Stimulated activated CD8-positive, alpha-beta memory T cell treated with anti-CD3 and anti-CD28 coated beads, Interleukin-15, amount 100 ng/mL, for 24 hours (primary cell): ENCODE results near the gene ARHGAP26.

Experiments used
- DNase-seq: peaks from one replicate; pipeline ENCODE4 v3.0.0-alpha.2; 2020; ENCODE audit warnings: low read depth

The ARHGAP26 gene

GRCh38 chr5:143046314-143046713 lies 276.1 kb downstream of the ARHGAP26 start:
- no peak for DNase-seq

GRCh38 chr5:143047091-143047490 lies 276.9 kb downstream of the ARHGAP26 start:
- DNase-seq = no peak

- no peak for DNase-seq
Observed at GRCh38 chr5:143050183-143050582, 280.0 kb downstream of the ARHGAP26 start.

- DNase-seq = no peak
Observed at GRCh38 chr5:143051244-143052058, 281.3 kb downstream of the ARHGAP26 start.

GRCh38 chr5:143052967-143053682 lies 282.9 kb downstream of the ARHGAP26 start:
- no peak for DNase-seq

GRCh38 chr5:143053780-143054179 lies 283.6 kb downstream of the ARHGAP26 start:
- DNase-seq = no peak

GRCh38 chr5:143054480-143054941 lies 284.3 kb downstream of the ARHGAP26 start:
- no peak for DNase-seq

GRCh38 chr5:143055596-143056338 lies 285.6 kb downstream of the ARHGAP26 start:
- DNase-seq = no peak

- no peak for DNase-seq
Observed at GRCh38 chr5:143056339-143056704, 286.1 kb downstream of the ARHGAP26 start.

GRCh38 chr5:143056792-143057579 lies 286.8 kb downstream of the ARHGAP26 start:
- DNase-seq = no peak

GRCh38 chr5:143057580-143057999 lies 287.4 kb downstream of the ARHGAP26 start:
- DNase-seq = no peak

GRCh38 chr5:143059355-143059754 lies 289.2 kb downstream of the ARHGAP26 start:
- no peak for DNase-seq

GRCh38 chr5:143059976-143060765 lies 290.0 kb downstream of the ARHGAP26 start:
- DNase-seq = no peak

- no peak for DNase-seq
Observed at GRCh38 chr5:143061161-143061945, 291.2 kb downstream of the ARHGAP26 start.

GRCh38 chr5:143062379-143062778 lies 292.2 kb downstream of the ARHGAP26 start:
- no peak for DNase-seq

- no peak for DNase-seq
Observed at GRCh38 chr5:143063175-143063970, 293.2 kb downstream of the ARHGAP26 start.

- DNase-seq = no peak
Observed at GRCh38 chr5:143064218-143064641, 294.1 kb downstream of the ARHGAP26 start.

GRCh38 chr5:143064676-143065075 lies 294.5 kb downstream of the ARHGAP26 start:
- no peak for DNase-seq
